Measurements from ENCODE around the gene MTCH1.

DNA sequence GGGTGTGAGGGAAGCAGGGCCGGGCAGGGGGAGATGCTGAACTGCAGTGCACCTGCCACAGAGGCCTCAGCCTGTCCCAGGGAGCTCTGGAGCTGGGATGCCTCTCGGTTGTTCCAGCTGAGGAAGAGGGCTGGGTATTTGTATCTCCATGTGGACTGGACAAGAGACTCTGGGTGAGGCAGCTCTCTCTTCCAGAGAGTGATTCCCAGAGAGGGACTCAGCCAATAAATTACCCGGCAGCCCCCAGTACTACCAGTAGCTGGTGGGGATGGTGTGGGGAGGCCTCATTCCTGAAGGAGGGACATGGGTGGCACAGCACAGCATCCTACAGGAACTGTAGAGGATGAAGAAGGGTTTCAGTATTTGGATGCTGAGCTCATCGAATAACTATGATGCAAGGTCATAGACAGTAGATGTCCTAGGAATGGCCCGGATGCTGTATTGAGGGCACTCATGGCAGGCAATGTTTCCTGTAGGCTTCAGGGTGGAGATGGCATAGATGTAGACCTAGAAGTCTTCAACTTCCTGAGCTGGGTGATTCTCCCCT lies 20.9 kb upstream of the MTCH1 start:
- TF ChIP-seq, protein P1, sequence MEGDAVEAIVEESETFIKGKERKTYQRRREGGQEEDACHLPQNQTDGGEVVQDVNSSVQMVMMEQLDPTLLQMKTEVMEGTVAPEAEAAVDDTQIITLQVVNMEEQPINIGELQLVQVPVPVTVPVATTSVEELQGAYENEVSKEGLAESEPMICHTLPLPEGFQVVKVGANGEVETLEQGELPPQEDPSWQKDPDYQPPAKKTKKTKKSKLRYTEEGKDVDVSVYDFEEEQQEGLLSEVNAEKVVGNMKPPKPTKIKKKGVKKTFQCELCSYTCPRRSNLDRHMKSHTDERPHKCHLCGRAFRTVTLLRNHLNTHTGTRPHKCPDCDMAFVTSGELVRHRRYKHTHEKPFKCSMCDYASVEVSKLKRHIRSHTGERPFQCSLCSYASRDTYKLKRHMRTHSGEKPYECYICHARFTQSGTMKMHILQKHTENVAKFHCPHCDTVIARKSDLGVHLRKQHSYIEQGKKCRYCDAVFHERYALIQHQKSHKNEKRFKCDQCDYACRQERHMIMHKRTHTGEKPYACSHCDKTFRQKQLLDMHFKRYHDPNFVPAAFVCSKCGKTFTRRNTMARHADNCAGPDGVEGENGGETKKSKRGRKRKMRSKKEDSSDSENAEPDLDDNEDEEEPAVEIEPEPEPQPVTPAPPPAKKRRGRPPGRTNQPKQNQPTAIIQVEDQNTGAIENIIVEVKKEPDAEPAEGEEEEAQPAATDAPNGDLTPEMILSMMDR (IDR thresholded peaks at IDR 0.05): no peak
- TF ChIP-seq POLR2A (IDR thresholded peaks at IDR 0.05) (no peak), EP300 (IDR thresholded peaks at IDR 0.05) (no peak), POLR2AphosphoS5 (IDR thresholded peaks at IDR 0.05) (no peak)

All from sigmoid colon (tissue), 4 donors.